ENCODE results near the gene RAB4A.

Gene RAB4A

GRCh38 chr1:229303855-229304254, 32.9 kb downstream of the RAB4A start:
- FAIRE-seq, result no peak

DNA sequence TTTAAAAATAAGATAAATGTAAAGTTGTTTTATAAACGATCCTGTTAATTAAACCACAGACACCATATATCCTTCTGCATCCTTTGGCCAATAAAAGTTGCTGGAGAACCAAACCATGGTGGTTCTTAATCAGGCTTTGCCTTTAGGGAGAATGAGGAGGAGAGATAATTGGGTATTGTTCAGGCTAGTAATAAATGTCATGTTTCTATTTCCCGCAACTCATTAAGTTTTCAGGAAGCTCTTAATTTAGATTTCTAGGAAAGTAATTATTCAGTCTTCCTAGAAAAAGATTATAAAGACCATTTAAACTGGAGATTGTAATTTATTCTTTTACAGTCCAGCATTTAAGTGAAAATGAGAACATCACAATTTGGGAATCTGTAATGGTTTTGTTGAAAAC, 34.5 kb downstream of the RAB4A start:
- TF ChIP-seq POLR2A (IDR thresholded peaks at IDR 0.05; ENCODE audit: low read depth, low read length) (no peak), TAF1 (IDR thresholded peaks at IDR 0.05; ENCODE audit: low read depth, low read length) (no peak), POU2F2 (IDR thresholded peaks at IDR 0.05; ENCODE audit: low read depth, low read length) (no peak), SPI1 (IDR thresholded peaks at IDR 0.05; ENCODE audit: low read depth, low read length) (no peak), POLR2AphosphoS5 (IDR thresholded peaks at IDR 0.05; ENCODE audit: low read depth, low read length) (no peak), PAX5 (IDR thresholded peaks at IDR 0.05; ENCODE audit: insufficient read depth, low read length, severe bottlenecking) (no peak)
- no peak for DNase-seq (ENCODE audit: insufficient read length, low spot score)
- no peak for FAIRE-seq

More at GRCh38 chr1:229303855-229304254, 32.9 kb downstream of the RAB4A start:
- no peak for TF ChIP-seq TAF1 (IDR thresholded peaks at IDR 0.05; ENCODE audit: low read depth, low read length)
- no peak for TF ChIP-seq POLR2A (IDR thresholded peaks at IDR 0.05; ENCODE audit: low read depth, low read length)
- TF ChIP-seq SPI1 (IDR thresholded peaks at IDR 0.05; ENCODE audit: low read depth, low read length), result no peak
- no peak for TF ChIP-seq POU2F2 (IDR thresholded peaks at IDR 0.05; ENCODE audit: low read depth, low read length)
- no peak for TF ChIP-seq PAX5 (IDR thresholded peaks at IDR 0.05; ENCODE audit: insufficient read depth, low read length, severe bottlenecking)
- TF ChIP-seq POLR2AphosphoS5 (IDR thresholded peaks at IDR 0.05; ENCODE audit: low read depth, low read length), result no peak
- no peak for DNase-seq (ENCODE audit: insufficient read length, low spot score)

DNA sequence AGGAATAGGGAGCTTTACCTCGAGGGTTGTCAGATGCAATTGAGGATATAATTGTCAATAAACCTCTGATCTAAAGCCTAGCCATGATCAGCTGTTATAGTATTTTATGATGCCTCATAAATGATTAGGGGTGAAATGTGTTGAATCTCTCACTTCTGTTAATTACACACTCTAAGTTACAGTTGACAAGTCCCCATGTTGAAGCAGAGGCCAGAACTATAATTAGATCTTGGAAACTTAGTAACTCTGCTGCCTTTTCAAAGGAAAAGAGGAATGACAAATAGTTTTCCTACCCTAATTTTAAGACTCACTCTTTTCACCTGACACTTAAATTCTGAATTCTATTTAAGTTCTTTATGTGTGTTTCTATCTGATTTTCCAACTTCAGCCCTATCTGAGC, 38.2 kb downstream of the RAB4A start:
- DNase-seq (ENCODE audit: insufficient read length, low spot score), result no peak
- TF ChIP-seq SPI1 (IDR thresholded peaks at IDR 0.05; ENCODE audit: low read depth, low read length) (no peak), POLR2A (IDR thresholded peaks at IDR 0.05; ENCODE audit: low read depth, low read length) (no peak), POU2F2 (IDR thresholded peaks at IDR 0.05; ENCODE audit: low read depth, low read length) (no peak), TAF1 (IDR thresholded peaks at IDR 0.05; ENCODE audit: low read depth, low read length) (no peak), POLR2AphosphoS5 (IDR thresholded peaks at IDR 0.05; ENCODE audit: low read depth, low read length) (no peak), PAX5 (IDR thresholded peaks at IDR 0.05; ENCODE audit: insufficient read depth, low read length, severe bottlenecking) (no peak)
- no peak for FAIRE-seq

GRCh38 chr1:229309684-229310083, 38.8 kb downstream of the RAB4A start:
- TF ChIP-seq POLR2AphosphoS5 (IDR thresholded peaks at IDR 0.05; ENCODE audit: low read depth, low read length) (no peak), POLR2A (IDR thresholded peaks at IDR 0.05; ENCODE audit: low read depth, low read length) (no peak), SPI1 (IDR thresholded peaks at IDR 0.05; ENCODE audit: low read depth, low read length) (no peak), PAX5 (IDR thresholded peaks at IDR 0.05; ENCODE audit: insufficient read depth, low read length, severe bottlenecking) (no peak), TAF1 (IDR thresholded peaks at IDR 0.05; ENCODE audit: low read depth, low read length) (no peak), POU2F2 (IDR thresholded peaks at IDR 0.05; ENCODE audit: low read depth, low read length) (no peak)
- DNase-seq (ENCODE audit: insufficient read length, low spot score) (no peak), FAIRE-seq (no peak)

DNA sequence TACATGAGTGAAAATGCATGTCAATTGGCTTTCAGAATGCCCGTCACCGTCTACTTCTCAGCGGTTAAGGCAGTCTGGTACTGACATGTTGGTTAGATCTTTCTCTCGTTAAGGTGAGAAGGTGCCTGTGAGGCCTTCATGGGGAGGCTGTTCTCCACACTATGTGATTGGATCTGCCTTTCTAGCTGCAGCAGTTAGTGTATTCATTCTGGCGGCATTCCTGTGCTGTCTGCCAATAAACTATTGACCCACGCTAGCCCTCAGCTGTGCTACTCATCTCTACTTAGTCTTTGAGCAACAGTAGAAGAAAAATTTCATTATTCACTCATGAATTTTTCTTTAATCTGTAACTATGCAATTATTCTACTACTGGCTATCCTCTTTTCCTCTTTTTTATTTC, 39.9 kb downstream of the RAB4A start:
- FAIRE-seq (no peak), DNase-seq (ENCODE audit: insufficient read length, low spot score) (no peak)
- TF ChIP-seq SPI1 (IDR thresholded peaks at IDR 0.05; ENCODE audit: low read depth, low read length) (no peak), POLR2AphosphoS5 (IDR thresholded peaks at IDR 0.05; ENCODE audit: low read depth, low read length) (no peak), POU2F2 (IDR thresholded peaks at IDR 0.05; ENCODE audit: low read depth, low read length) (no peak), POLR2A (IDR thresholded peaks at IDR 0.05; ENCODE audit: low read depth, low read length) (no peak), PAX5 (IDR thresholded peaks at IDR 0.05; ENCODE audit: insufficient read depth, low read length, severe bottlenecking) (no peak), TAF1 (IDR thresholded peaks at IDR 0.05; ENCODE audit: low read depth, low read length) (no peak)

GRCh38 chr1:229316166-229316565, 45.3 kb downstream of the RAB4A start:
- FAIRE-seq, result no peak
- no peak for DNase-seq (ENCODE audit: insufficient read length, low spot score)
- TF ChIP-seq POU2F2 (IDR thresholded peaks at IDR 0.05; ENCODE audit: low read depth, low read length) (no peak), POLR2A (IDR thresholded peaks at IDR 0.05; ENCODE audit: low read depth, low read length) (no peak), TAF1 (IDR thresholded peaks at IDR 0.05; ENCODE audit: low read depth, low read length) (no peak), PAX5 (IDR thresholded peaks at IDR 0.05; ENCODE audit: insufficient read depth, low read length, severe bottlenecking) (no peak), POLR2AphosphoS5 (IDR thresholded peaks at IDR 0.05; ENCODE audit: low read depth, low read length) (no peak), SPI1 (IDR thresholded peaks at IDR 0.05; ENCODE audit: low read depth, low read length) (no peak)

DNA sequence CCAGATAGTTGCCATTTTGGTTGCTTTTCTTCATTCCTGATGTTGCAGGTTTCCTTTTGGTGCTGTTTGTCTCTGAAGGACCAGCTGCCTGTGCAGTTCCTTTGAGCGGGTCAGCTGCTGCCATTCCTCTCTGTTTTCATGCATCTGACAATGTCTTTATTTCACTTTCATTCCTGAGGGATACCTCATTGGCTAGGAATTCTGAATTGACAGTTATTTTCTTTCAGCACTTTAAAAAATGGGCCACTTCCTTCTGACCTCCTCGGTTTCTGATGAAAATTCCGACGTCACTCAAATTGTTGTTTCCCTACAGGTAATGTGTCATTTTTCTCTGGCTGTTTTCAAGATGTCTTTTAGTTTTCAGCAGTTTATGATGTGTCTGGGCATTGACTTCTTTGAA, 47.1 kb downstream of the RAB4A start:
- no peak for FAIRE-seq
- TF ChIP-seq TAF1 (IDR thresholded peaks at IDR 0.05; ENCODE audit: low read depth, low read length), result no peak
- TF ChIP-seq PAX5 (IDR thresholded peaks at IDR 0.05; ENCODE audit: insufficient read depth, low read length, severe bottlenecking), result no peak
- no peak for TF ChIP-seq POLR2AphosphoS5 (IDR thresholded peaks at IDR 0.05; ENCODE audit: low read depth, low read length)
- no peak for TF ChIP-seq POLR2A (IDR thresholded peaks at IDR 0.05; ENCODE audit: low read depth, low read length)
- no peak for TF ChIP-seq SPI1 (IDR thresholded peaks at IDR 0.05; ENCODE audit: low read depth, low read length)
- TF ChIP-seq POU2F2 (IDR thresholded peaks at IDR 0.05; ENCODE audit: low read depth, low read length), result no peak
- no peak for DNase-seq (ENCODE audit: insufficient read length, low spot score)

DNA sequence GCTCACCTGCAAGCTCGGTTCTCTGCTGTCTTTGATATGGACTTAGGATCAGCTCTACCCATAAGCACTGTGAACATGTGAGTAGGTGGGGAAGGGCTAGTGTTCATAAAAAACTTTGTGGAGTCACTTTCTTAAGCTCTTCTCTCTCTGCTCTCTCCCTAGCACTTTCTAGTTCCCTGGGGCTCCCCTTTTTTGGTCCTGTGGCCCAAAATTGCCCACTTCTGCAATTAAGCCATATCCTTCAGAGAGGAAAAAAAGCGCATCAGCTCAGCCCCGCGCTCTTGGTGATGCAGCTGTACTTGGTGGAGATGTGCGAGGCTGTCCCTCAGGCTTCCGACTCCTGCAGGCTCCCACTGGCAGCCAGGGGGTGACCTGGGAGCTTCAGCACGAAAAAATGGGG, 48.6 kb downstream of the RAB4A start:
- FAIRE-seq (no peak), DNase-seq (ENCODE audit: insufficient read length, low spot score) (no peak)
- TF ChIP-seq TAF1 (IDR thresholded peaks at IDR 0.05; ENCODE audit: low read depth, low read length), result no peak
- no peak for TF ChIP-seq POLR2AphosphoS5 (IDR thresholded peaks at IDR 0.05; ENCODE audit: low read depth, low read length)
- TF ChIP-seq PAX5 (IDR thresholded peaks at IDR 0.05; ENCODE audit: insufficient read depth, low read length, severe bottlenecking), result no peak
- no peak for TF ChIP-seq POLR2A (IDR thresholded peaks at IDR 0.05; ENCODE audit: low read depth, low read length)
- TF ChIP-seq POU2F2 (IDR thresholded peaks at IDR 0.05; ENCODE audit: low read depth, low read length), result no peak
- no peak for TF ChIP-seq SPI1 (IDR thresholded peaks at IDR 0.05; ENCODE audit: low read depth, low read length)

- TF ChIP-seq PAX5 (IDR thresholded peaks at IDR 0.05; ENCODE audit: insufficient read depth, low read length, severe bottlenecking), result no peak
- TF ChIP-seq SPI1 (IDR thresholded peaks at IDR 0.05; ENCODE audit: low read depth, low read length), result no peak
- TF ChIP-seq TAF1 (IDR thresholded peaks at IDR 0.05; ENCODE audit: low read depth, low read length), result no peak
- no peak for TF ChIP-seq POLR2AphosphoS5 (IDR thresholded peaks at IDR 0.05; ENCODE audit: low read depth, low read length)
- TF ChIP-seq POU2F2 (IDR thresholded peaks at IDR 0.05; ENCODE audit: low read depth, low read length), result no peak
- TF ChIP-seq POLR2A (IDR thresholded peaks at IDR 0.05; ENCODE audit: low read depth, low read length), result no peak
- no peak for FAIRE-seq
- DNase-seq (ENCODE audit: insufficient read length, low spot score), result no peak
Observed at GRCh38 chr1:229323201-229323600, 52.3 kb downstream of the RAB4A start.
